Measurements from ENCODE around the gene VRK1. TPM values are rescaled to one million over a fixed set of nuclear protein-coding genes. Genes with fewer than 3 reads are reported as not detected.

VRK1 gene
- total and polyA plus RNA-seq, 4 donors, result 1.8 to 50.4 (median 3.3) TPM

GRCh38 chr14:96792003-96792402 is 5.2 kb upstream of the VRK1 start:
- H3K4me1 ChIP-seq (ENCODE audit: control insufficient read depth in 4 of 4, insufficient read depth in 4 of 4, low read length in 3 of 4), result peaks cover 0 to 2% (median 0%) of the 10 kb centered on the region in 4 donors
- no peak overlapping the region for H3K9ac ChIP-seq (ENCODE audit: low read depth in 1 of 2, low read length in 2 of 2)
- H3K36me3 ChIP-seq (ENCODE audit: control insufficient read depth in 4 of 4, insufficient read depth in 3 of 4, low read depth in 1 of 4, low read length in 3 of 4), result no peaks in the 10 kb centered on the region
- H3K27ac ChIP-seq (ENCODE audit: low read depth in 1 of 2, low read length in 2 of 2), result no peak overlapping the region
- no peak for DNase-seq (ENCODE audit: low spot score)
- no peaks in the 10 kb centered on the region for H3K9me3 ChIP-seq (ENCODE audit: control insufficient read depth in 4 of 4, low read length in 3 of 4)
- H3K4me3 ChIP-seq (ENCODE audit: low read depth in 1 of 3, low read length in 3 of 3), result no peak overlapping the region
- WGBS, result 89% methylated on average over 5 of the region's 5 CpGs
- TF ChIP-seq NR2F2 (IDR thresholded peaks at IDR 0.05) (no peak), RAD21 (IDR thresholded peaks at IDR 0.05) (no peak), FOXA1 (IDR thresholded peaks at IDR 0.05) (no peak), REST (IDR thresholded peaks at IDR 0.05) (no peak)
- H3K27me3 ChIP-seq (ENCODE audit: control insufficient read depth in 4 of 4, insufficient read depth in 4 of 4, low read length in 3 of 4), result no peaks in the 10 kb centered on the region

- WGBS, result 54% methylated on average over 7 of the region's 7 CpGs
- Histone ChIP-seq H3K27me3 (ENCODE audit: control insufficient read depth in 4 of 4, insufficient read depth in 4 of 4, low read length in 3 of 4) (no peaks in the 10 kb centered on the region), H3K4me3 (ENCODE audit: low read depth in 1 of 3, low read length in 3 of 3) (no peak overlapping the region), H3K4me1 (ENCODE audit: control insufficient read depth in 4 of 4, insufficient read depth in 4 of 4, low read length in 3 of 4) (peaks cover 0 to 2% (median under 1%) of the 10 kb centered on the region in 4 donors), H3K27ac (ENCODE audit: low read depth in 1 of 2, low read length in 2 of 2) (no peak overlapping the region), H3K9me3 (ENCODE audit: control insufficient read depth in 4 of 4, low read length in 3 of 4) (no peaks in the 10 kb centered on the region), H3K36me3 (ENCODE audit: control insufficient read depth in 4 of 4, insufficient read depth in 3 of 4, low read depth in 1 of 4, low read length in 3 of 4) (no peaks in the 10 kb centered on the region), H3K9ac (ENCODE audit: low read depth in 1 of 2, low read length in 2 of 2) (no peak overlapping the region)
- no peak for DNase-seq (ENCODE audit: low spot score)
- TF ChIP-seq CTCF (IDR thresholded peaks at IDR 0.05; ENCODE audit: low read depth, low read length, missing input control), result no peak
- no peak for TF ChIP-seq ATF3 (IDR thresholded peaks at IDR 0.05)
- no peak for TF ChIP-seq FOXA2 (IDR thresholded peaks at IDR 0.05)
- no peak for TF ChIP-seq YY1 (IDR thresholded peaks at IDR 0.05)
- no peak for TF ChIP-seq RXRA (IDR thresholded peaks at IDR 0.05)
- TF ChIP-seq SP1 (IDR thresholded peaks at IDR 0.05), result no peak
- no peak for TF ChIP-seq HNF4G (IDR thresholded peaks at IDR 0.05)
- TF ChIP-seq FOXA1 (IDR thresholded peaks at IDR 0.05), result no peak
- TF ChIP-seq ZBTB33 (IDR thresholded peaks at IDR 0.05), result no peak
- TF ChIP-seq REST (IDR thresholded peaks at IDR 0.05), result no peak
- no peak for TF ChIP-seq TAF1 (conservative IDR thresholded peaks at IDR 0.05)
- TF ChIP-seq RAD21 (IDR thresholded peaks at IDR 0.05), result no peak
- TF ChIP-seq NR2F2 (IDR thresholded peaks at IDR 0.05), result no peak
- no peak for TF ChIP-seq JUND (IDR thresholded peaks at IDR 0.05)
- no peak for TF ChIP-seq MAX (IDR thresholded peaks at IDR 0.05)
Observed at GRCh38 chr14:96792591-96792990, 4.6 kb upstream of the VRK1 start.

All from liver (tissue), 9 donors.